CD4-positive, alpha-beta T cell (primary cell): ENCODE results near the gene GPR137B. TPM values are rescaled to one million over a fixed set of nuclear protein-coding genes. Genes with fewer than 3 reads are reported as not detected.

Experiments used
- ATAC-seq: fragments of 200-7000 bp; cut with Tn5 transposase; one replicate; pipeline ENCODE4 v1.10.0; 2022; ENCODE audit warnings: mild to moderate bottlenecking; ENCODE audit not compliant: poor library complexity
- CTCF ChIA-PET: fragments of 350-600 bp; sonication (Branson Sonifier 250); formaldehyde crosslinking; loops from one replicate; lab custom pipeline; 2021; ENCODE audit warnings: antibody characterized with exemption, inconsistent platforms; lab: Charles Lee
- POLR2A ChIA-PET: fragments of 350-600 bp; sonication (Branson Sonifier 250); formaldehyde crosslinking; loops from one replicate; lab custom pipeline; 2021; ENCODE audit warnings: antibody characterized with exemption, inconsistent platforms; lab: Charles Lee
- DNase-seq, 14 experiments: peaks; one replicate each; pipeline ENCODE4 v3.0.0-alpha.2; 2013 to 2020; ENCODE audit warnings: mixed read lengths in 2 of 14
- H3K27ac ChIP-seq, 2 donors: one replicate each; pipeline versions ENCODE4 v1.5.1 to v1.7.0; 2013; ENCODE audit warnings: low read length in 2 of 2, low read depth in 1 of 2, mild to moderate bottlenecking in 1 of 2
- H3K27me3 ChIP-seq, 2 experiments: 1 replicate in 1 of 2; 2 replicates in 1 of 2; pipeline versions ENCODE4 v1.6.1 to v1.7.0; 2013; ENCODE audit warnings: low read length in 2 of 2, control low read depth in 1 of 2, mild to moderate bottlenecking in 1 of 2, moderate library complexity in 1 of 2; ENCODE audit not compliant: insufficient read depth in 2 of 2, control insufficient read depth in 1 of 2
- H3K36me3 ChIP-seq: one replicate; pipeline ENCODE4 v1.6.1; 2013; ENCODE audit warnings: low read length, control low read depth; ENCODE audit not compliant: insufficient read depth
- H3K4me1 ChIP-seq: one replicate; pipeline ENCODE4 v1.6.1; 2013; ENCODE audit warnings: low read length, control low read depth; ENCODE audit not compliant: insufficient read depth
- H3K4me3 ChIP-seq: one replicate; pipeline ENCODE4 v1.5.1; 2013; ENCODE audit warnings: mild to moderate bottlenecking, low read length, moderate library complexity
- H3K9me3 ChIP-seq, 2 experiments: 1 replicate in 1 of 2; 2 replicates in 1 of 2; pipeline versions ENCODE4 v1.6.1 to v1.7.0; 2013; ENCODE audit warnings: low read length in 2 of 2, mild to moderate bottlenecking in 2 of 2, control low read depth in 1 of 2, moderate library complexity in 1 of 2; ENCODE audit not compliant: control insufficient read depth in 1 of 2, insufficient read depth in 1 of 2
- H3K27ac Mint-ChIP-seq: one replicate; pipeline ENCODE4 v1.8.0; 2020; ENCODE audit warnings: mixed read lengths
- H3K27me3 Mint-ChIP-seq: one replicate; pipeline ENCODE4 v1.8.0; 2021; ENCODE audit warnings: mixed read lengths
- H3K36me3 Mint-ChIP-seq: one replicate; pipeline ENCODE4 v1.8.0; 2021; ENCODE audit warnings: low read depth, mixed read lengths
- H3K4me1 Mint-ChIP-seq: one replicate; pipeline ENCODE4 v1.8.0; 2021; ENCODE audit warnings: low read depth, mixed read lengths
- H3K4me3 Mint-ChIP-seq: one replicate; pipeline ENCODE4 v1.8.0; 2020; ENCODE audit warnings: mild to moderate bottlenecking, mixed read lengths
- H3K9me3 Mint-ChIP-seq: one replicate; pipeline ENCODE4 v1.8.0; 2020; ENCODE audit warnings: mixed read lengths
- CTCF ChIP-seq: fragments of 200-600 bp; IDR thresholded peaks from one replicate; pipeline ENCODE4 v1.8.0; 2022; ENCODE audit warnings: antibody characterized with exemption, mild to moderate bottlenecking
- intact Hi-C, 2 experiments: fragments of 100-400 bp; cut with DNase I in 1 of 2; cut with micrococcal nuclease in 1 of 2; formaldehyde crosslinking; loops; one replicate each; pipeline versions ENCODE4 v1.15.1 to v1.9.0; 2023 to 2025; cut with DNase I, micrococcal nuclease
- total RNA-seq, 174 experiments: library from RNA in 2 of 174; stranded (reverse) in 2 of 174; gene quantifications; one replicate each; pipeline ENCODE4 v1.2.3 and lab custom pipeline; 2021 to 2026

GPR137B gene
- total RNA-seq, 2 experiments from 2014 or later: 6.3 to 7.4 TPM

- intact Hi-C loops: no loop called here
Measured at GRCh38 chr1:236235116-236235515, 92.8 kb downstream of the GPR137B start.

GRCh38 chr1:236239092-236239585 is 96.8 kb downstream of the GPR137B start:
- no peaks in the 10 kb centered on the region for H3K27me3 Mint-ChIP-seq
- no peak for TF ChIP-seq CTCF
- no peak for DNase-seq
- peaks cover 55% of the 10 kb centered on the region for H3K36me3 Mint-ChIP-seq
- H3K4me3 ChIP-seq: no peak overlapping the region
- intact Hi-C loops: no loop called here
- H3K36me3 ChIP-seq: peaks cover 28% of the 10 kb centered on the region
- no peak for ATAC-seq
- no peak overlapping the region for H3K27ac Mint-ChIP-seq
- no peaks in the 10 kb centered on the region for H3K9me3 ChIP-seq
- no peak overlapping the region for H3K4me3 Mint-ChIP-seq
- H3K27ac ChIP-seq: no peak overlapping the region
- CTCF ChIA-PET: no interaction called here
- POLR2A ChIA-PET: interaction anchor here (0.7 kb wide), 1 partner anchor 42 kb away, joined by 4 read pairs; no protein-coding TSS in a partner anchor
- H3K27me3 ChIP-seq: no peaks in the 10 kb centered on the region
- no peaks in the 10 kb centered on the region for H3K4me1 Mint-ChIP-seq
- H3K9me3 Mint-ChIP-seq: no peaks in the 10 kb centered on the region
- H3K4me1 ChIP-seq: no peaks in the 10 kb centered on the region

More at GRCh38 chr1:236235116-236235515, 92.8 kb downstream of the GPR137B start:
- H3K36me3 Mint-ChIP-seq: peaks cover 57% of the 10 kb centered on the region
- Histone ChIP-seq H3K27me3 (no peaks in the 10 kb centered on the region), H3K27ac (no peak overlapping the region), H3K4me3 (no peak overlapping the region), H3K9me3 (no peaks in the 10 kb centered on the region), H3K4me1 (no peaks in the 10 kb centered on the region), H3K36me3 (peaks cover 15% of the 10 kb centered on the region)
- no peak for TF ChIP-seq CTCF
- H3K4me3 Mint-ChIP-seq: no peak overlapping the region
- no peak for ATAC-seq
- ChIA-PET CTCF (no interaction called here), POLR2A (no interaction called here)
- no peak for DNase-seq
- no peaks in the 10 kb centered on the region for H3K27me3 Mint-ChIP-seq
- H3K27ac Mint-ChIP-seq: no peak overlapping the region
- no peaks in the 10 kb centered on the region for H3K4me1 Mint-ChIP-seq
- no peaks in the 10 kb centered on the region for H3K9me3 Mint-ChIP-seq

GRCh38 chr1:236240675-236241074 is 98.3 kb downstream of the GPR137B start:
- no peak for TF ChIP-seq CTCF
- ChIA-PET POLR2A (no interaction called here), CTCF (no interaction called here)
- Mint-ChIP-seq H3K4me1 (no peaks in the 10 kb centered on the region), H3K4me3 (no peak overlapping the region), H3K9me3 (no peaks in the 10 kb centered on the region), H3K27me3 (no peaks in the 10 kb centered on the region), H3K36me3 (peaks cover 49% of the 10 kb centered on the region), H3K27ac (no peak overlapping the region)
- ATAC-seq (no peak), DNase-seq (no peak)
- no peaks in the 10 kb centered on the region for H3K27me3 ChIP-seq
- no peak overlapping the region for H3K4me3 ChIP-seq
- intact Hi-C loops: no loop called here
- H3K36me3 ChIP-seq: peaks cover 24% of the 10 kb centered on the region
- no peaks in the 10 kb centered on the region for H3K9me3 ChIP-seq
- no peak overlapping the region for H3K27ac ChIP-seq
- no peaks in the 10 kb centered on the region for H3K4me1 ChIP-seq
